BLaER1 (cell line): ENCODE data around the gene PCSK7.

ENCODE experiments used
- H3K27ac ChIP-seq: shearing (Covaris generic); formaldehyde crosslinking; 2 replicates; pipeline ENCODE4 v1.8.1; 2022
- H3K27me3 ChIP-seq: shearing (Covaris generic); formaldehyde crosslinking; 2 replicates; pipeline ENCODE4 v1.8.1; 2022
- H3K36me3 ChIP-seq: shearing (Covaris generic); formaldehyde crosslinking; 2 replicates; pipeline ENCODE4 v1.8.1; 2022
- H3K4me1 ChIP-seq: shearing (Covaris generic); formaldehyde crosslinking; 2 replicates; pipeline ENCODE4 v1.8.1; 2022
- H3K4me2 ChIP-seq: shearing (Covaris generic); formaldehyde crosslinking; 2 replicates; pipeline ENCODE4 v1.8.1; 2022
- H3K4me3 ChIP-seq: shearing (Covaris generic); formaldehyde crosslinking; 2 replicates; pipeline ENCODE4 v1.8.1; 2022
- H3K9ac ChIP-seq: shearing (Covaris generic); formaldehyde crosslinking; 2 replicates; pipeline ENCODE4 v1.8.1; 2022
- H3K9me3 ChIP-seq: shearing (Covaris generic); formaldehyde crosslinking; 2 replicates; pipeline ENCODE4 v1.8.1; 2022
- H4K20me1 ChIP-seq: shearing (Covaris generic); formaldehyde crosslinking; 2 replicates; pipeline ENCODE4 v1.8.1; 2022
- Cebpa-rat ChIP-seq: shearing (Covaris generic); IDR thresholded peaks from 2 replicates; pipeline ENCODE4 v1.8.1; 2022

The PCSK7 gene

DNA sequence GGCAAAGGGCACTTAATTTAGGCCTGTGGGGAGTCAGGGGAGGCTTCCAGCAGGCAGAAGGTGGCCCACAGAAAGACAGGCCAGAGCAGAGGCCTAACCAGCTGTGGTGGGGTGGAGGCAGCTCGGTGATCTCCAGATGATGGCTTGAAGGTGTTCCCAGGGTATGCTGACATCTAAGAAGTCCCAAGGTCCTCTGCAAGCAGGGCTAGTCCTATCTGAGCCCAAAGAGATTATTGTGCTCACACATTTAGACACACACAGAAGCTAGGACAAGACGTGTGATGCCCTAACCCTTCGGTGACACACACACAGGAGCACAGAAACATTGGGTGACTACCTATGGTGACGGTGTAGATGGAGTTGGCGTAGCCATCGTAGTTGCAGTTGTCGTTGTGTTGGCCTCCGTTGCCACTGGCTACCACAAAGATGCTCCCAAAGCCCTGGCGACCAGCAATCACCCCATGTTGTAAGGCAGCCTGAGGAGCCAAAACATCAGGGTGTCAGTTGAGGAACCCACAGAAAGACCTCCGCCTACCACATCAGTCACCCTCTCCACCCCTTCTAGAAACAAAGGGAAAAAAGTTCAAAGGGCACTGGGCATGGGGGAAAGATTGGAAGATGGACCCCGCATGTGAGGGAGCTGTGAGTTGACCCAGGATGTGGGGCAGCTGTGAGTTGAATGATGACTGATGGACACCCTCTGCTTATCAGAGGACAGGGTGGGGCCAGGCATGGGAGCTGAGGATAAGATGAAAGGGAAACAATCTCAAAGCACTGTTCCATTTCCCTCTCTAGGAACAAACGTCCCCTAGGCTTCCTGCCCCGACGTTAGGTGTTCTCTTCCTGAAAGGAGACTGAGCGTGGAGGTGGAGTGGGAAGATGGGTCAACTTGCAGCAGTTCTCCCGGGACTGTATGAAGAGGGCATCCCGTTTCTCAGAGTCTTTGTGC, 7.9 kb downstream of the PCSK7 start:
- Histone ChIP-seq H3K27ac (no peak overlapping the region), H3K9ac (no peak overlapping the region)

DNA sequence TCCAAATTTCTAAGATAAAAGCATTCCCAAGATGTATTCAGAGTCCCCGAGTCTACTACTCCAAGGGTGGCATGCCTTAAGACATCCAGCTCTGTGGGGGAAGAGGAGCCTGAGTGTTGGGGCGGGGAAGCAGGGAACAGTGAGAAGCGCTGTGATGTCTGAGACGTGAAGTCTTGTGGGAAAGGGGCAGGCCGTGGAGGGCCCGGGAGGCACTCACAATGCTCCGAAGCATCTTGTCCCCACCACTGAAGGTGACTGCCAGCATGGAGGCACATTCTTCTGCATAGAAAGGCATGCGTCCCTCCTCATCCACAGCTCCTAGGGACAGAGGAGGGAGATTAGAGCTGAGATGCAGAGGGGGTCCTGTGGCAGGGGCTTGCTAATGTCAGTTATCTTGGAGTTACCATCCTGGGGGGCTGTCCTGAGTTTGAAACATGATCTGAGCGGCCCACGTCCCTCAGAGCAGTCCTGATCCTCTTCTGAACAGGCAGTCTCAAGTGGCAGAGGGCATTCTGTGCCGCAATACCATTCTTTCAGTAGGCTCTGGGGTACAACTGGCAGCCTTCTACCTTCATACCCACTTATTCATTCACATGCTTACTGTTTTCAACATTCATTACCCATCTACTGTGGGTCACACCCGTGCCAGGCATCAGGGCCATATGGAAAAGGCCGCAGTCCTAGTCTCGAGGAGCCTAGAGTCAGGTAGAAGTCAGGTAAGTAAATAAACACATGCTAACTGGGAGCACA, 8.7 kb downstream of the PCSK7 start:
- H3K4me1 ChIP-seq = no peaks in the 10 kb centered on the region
- TF ChIP-seq Cebpa-rat = no peak
- H3K27ac ChIP-seq = no peak overlapping the region
- peaks cover 97% of the 10 kb centered on the region for H3K36me3 ChIP-seq
- no peak overlapping the region for H3K9ac ChIP-seq
- no peaks in the 10 kb centered on the region for H3K9me3 ChIP-seq
- no peak overlapping the region for H3K4me2 ChIP-seq
- H3K27me3 ChIP-seq = no peaks in the 10 kb centered on the region
- H4K20me1 ChIP-seq = peaks cover 15% of the 10 kb centered on the region; the same call in 1 of the 2 replicates
- H3K4me3 ChIP-seq = no peak overlapping the region

More for the DNA sequence above, 7.9 kb downstream of the PCSK7 start:
- Histone ChIP-seq H3K27me3 (no peaks in the 10 kb centered on the region), H3K9me3 (no peaks in the 10 kb centered on the region), H3K4me3 (no peak overlapping the region), H3K4me1 (no peaks in the 10 kb centered on the region), H4K20me1 (peaks cover 20% of the 10 kb centered on the region; the same call in 1 of the 2 replicates), H3K4me2 (no peak overlapping the region), H3K36me3 (peaks cover 97% of the 10 kb centered on the region)
- TF ChIP-seq Cebpa-rat = no peak

DNA sequence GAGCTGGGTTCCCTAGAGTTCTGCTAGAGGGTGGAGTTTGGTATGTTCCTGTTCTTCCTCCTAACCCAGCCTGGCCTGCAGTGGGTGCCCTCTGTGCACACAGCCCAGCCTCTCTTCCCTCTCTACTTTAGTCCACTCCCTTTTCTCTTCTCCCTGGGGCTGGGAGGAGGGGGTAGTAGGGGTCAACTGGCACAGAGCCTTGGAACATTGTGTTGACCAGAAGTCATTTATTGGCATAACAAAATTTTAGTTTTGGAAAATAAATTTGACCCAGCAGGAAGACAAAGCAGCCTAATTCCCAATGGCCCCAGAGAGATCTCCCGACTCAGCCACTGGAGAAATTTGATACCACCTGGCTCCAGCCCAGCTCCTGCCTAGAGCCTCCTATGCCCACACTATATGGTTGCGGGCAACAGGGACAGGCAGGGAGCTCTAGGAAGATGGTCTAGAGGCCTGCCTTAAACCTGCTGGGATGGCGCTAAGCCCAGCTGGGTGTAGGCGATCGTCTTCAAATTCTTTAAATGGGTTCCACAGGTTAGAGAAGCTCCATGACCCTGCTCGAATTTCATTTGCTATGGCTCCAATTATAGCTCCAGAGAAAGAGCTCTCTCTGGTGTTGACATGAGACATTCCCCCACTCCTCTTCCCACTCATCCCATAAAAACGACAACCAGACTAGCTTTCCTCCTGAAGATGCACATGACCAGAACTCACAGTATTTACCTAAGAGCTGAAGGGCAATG, 9.9 kb downstream of the PCSK7 start:
- Histone ChIP-seq H4K20me1 (0 out of 2 replicates have a peak, but pooled peaks cover 3% of the 10 kb centered on the region), H3K9ac (no peak overlapping the region), H3K4me3 (no peak overlapping the region), H3K36me3 (peaks cover 97% of the 10 kb centered on the region), H3K27me3 (no peaks in the 10 kb centered on the region), H3K27ac (no peak overlapping the region), H3K9me3 (no peaks in the 10 kb centered on the region), H3K4me1 (no peaks in the 10 kb centered on the region), H3K4me2 (no peak overlapping the region)
- TF ChIP-seq Cebpa-rat = no peak

DNA sequence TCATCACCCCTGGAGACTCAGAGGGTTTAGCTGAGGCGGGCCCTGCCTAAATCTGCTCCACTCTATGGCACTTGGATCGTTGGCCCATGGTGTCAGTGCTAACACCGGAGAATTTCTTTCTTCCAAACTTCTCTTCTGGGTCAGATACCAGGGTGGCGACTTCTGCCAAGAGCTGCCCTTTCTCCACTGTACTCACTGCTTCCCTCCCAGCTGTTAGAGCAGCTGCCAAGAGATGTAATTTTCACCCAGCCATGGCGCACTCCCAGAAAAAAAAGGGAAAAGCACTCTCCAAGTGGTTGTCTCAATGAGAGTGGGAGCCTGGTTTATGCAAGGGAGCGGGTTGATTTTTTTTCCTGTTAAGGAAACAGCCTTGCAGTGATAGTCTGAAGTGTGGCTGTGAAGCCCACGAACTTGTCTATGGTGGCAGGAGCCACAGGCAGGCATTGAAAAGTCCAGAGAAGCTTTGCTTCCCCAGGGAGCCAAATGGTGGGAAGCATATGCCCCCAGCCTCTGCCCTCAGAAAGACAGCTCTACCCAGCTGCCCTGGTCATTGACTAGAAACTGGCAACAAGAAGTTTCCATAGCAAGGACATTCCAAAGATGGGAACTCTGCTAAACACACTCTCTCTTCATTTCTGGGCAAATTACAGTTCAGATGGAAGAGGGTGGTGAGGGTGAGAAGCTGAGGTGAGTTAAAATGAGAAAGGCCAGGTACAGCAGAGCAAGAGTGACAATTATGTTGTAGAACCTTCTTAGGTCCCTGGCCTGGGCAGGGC, 10.7 kb downstream of the PCSK7 start:
- Histone ChIP-seq H3K27ac (no peak overlapping the region), H4K20me1 (no peaks in the 10 kb centered on the region), H3K36me3 (peaks cover 99% of the 10 kb centered on the region), H3K27me3 (no peaks in the 10 kb centered on the region), H3K4me2 (no peak overlapping the region), H3K9me3 (no peaks in the 10 kb centered on the region), H3K4me3 (no peak overlapping the region), H3K9ac (no peak overlapping the region), H3K4me1 (no peaks in the 10 kb centered on the region)
- no peak for TF ChIP-seq Cebpa-rat

DNA sequence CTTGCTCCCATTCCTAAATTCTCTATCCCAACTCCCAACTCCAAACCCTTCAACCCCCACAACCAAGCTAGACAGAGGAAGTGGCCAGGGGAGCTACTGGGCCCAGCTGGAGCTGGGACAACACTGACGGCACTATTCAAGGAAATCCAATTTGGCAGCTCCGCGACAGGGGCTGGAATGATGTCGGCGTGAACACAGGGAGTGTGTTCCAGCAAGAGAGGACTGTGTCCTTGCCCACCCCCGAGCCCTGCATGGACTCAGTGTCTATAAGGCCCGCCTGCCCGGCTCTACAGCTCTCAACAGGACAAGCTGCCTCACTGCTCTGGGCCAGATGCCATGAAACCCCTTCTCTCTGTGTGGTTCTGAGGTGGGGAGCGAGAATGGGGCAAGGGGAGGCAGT, 11.3 kb downstream of the PCSK7 start:
- H3K27ac ChIP-seq = no peak overlapping the region
- no peaks in the 10 kb centered on the region for H3K9me3 ChIP-seq
- no peak overlapping the region for H3K9ac ChIP-seq
- no peak for TF ChIP-seq Cebpa-rat
- H3K4me2 ChIP-seq = no peak overlapping the region
- H3K36me3 ChIP-seq = peaks cover 100% of the 10 kb centered on the region
- H3K27me3 ChIP-seq = no peaks in the 10 kb centered on the region
- no peaks in the 10 kb centered on the region for H4K20me1 ChIP-seq
- H3K4me3 ChIP-seq = no peak overlapping the region
- H3K4me1 ChIP-seq = no peaks in the 10 kb centered on the region

DNA sequence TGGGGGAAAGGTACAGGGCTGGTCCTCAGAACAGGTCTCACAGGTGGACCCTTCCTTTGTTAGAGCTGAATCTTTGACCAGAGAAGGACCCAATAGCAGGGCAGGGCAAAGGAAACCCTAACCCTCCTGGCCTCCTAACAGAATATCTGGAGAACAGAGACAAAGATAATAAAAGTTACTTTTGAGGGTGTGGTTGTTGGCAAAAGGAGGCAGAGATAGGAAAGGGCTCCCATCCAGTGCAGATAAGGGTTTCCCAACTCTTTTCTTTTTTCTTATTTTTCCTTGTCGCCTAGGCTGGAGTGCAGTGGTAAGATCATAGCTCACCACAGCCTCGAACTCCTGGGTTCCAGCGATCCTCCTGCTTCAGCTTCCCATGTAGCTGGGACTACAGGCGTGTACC, 11.9 kb downstream of the PCSK7 start:
- no peaks in the 10 kb centered on the region for H3K9me3 ChIP-seq
- no peaks in the 10 kb centered on the region for H4K20me1 ChIP-seq
- H3K27me3 ChIP-seq = no peaks in the 10 kb centered on the region
- 0 out of 2 replicates have a peak overlapping the region, but pooled peaks have one; percentile 7 for H3K9ac ChIP-seq
- no peak for TF ChIP-seq Cebpa-rat
- no peak overlapping the region for H3K4me3 ChIP-seq
- no peak overlapping the region for H3K27ac ChIP-seq
- H3K4me2 ChIP-seq = no peak overlapping the region
- H3K36me3 ChIP-seq = peaks cover 95% of the 10 kb centered on the region
- no peaks in the 10 kb centered on the region for H3K4me1 ChIP-seq

DNA sequence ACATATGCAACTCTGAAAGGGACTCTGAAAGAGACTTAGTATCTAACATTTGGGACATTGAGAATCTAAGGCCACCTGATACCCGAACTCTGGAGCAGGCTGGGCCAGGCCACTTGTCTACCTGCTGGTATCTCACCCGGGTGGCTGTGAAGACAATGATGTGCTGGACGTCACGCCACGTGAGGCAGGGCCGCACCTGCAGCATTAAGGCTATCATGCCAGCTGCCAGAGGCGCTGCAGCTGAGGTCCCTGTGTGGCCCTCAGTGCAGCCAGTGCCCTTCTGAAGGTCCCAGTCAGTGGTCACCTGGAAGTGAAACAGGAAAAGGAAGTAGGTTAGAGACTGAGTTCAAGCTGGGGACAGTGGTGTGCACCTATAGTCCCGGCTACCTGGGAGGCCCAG, 12.4 kb downstream of the PCSK7 start:
- Histone ChIP-seq H4K20me1 (no peaks in the 10 kb centered on the region), H3K36me3 (peaks cover 95% of the 10 kb centered on the region), H3K4me2 (no peak overlapping the region), H3K9ac (no peak overlapping the region), H3K4me3 (no peak overlapping the region), H3K4me1 (no peaks in the 10 kb centered on the region), H3K27me3 (no peaks in the 10 kb centered on the region), H3K27ac (no peak overlapping the region), H3K9me3 (no peaks in the 10 kb centered on the region)
- no peak for TF ChIP-seq Cebpa-rat

DNA sequence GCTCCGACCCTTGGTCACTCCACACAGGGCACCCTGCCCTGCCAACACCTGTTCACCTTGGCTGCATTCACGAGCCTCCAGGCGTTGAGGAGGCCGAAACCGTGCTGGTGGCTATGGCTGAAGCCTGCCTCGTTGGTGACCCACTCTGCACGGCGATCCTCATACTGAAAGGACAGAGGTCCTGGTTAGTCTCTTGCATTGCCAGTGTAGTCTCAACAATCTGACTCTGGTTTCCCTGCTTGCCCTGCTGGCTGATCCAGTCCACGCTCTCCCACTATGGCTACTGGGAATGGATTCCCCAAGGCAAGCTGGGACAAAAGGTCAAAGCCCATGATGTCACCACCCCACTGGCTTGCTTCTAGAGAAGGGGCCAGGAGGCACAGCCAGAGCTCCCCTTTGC, 12.9 kb downstream of the PCSK7 start:
- no peaks in the 10 kb centered on the region for H3K27me3 ChIP-seq
- no peak for TF ChIP-seq Cebpa-rat
- no peaks in the 10 kb centered on the region for H4K20me1 ChIP-seq
- no peak overlapping the region for H3K27ac ChIP-seq
- no peak overlapping the region for H3K4me2 ChIP-seq
- H3K9ac ChIP-seq = no peak overlapping the region
- H3K9me3 ChIP-seq = no peaks in the 10 kb centered on the region
- H3K4me3 ChIP-seq = no peak overlapping the region
- H3K36me3 ChIP-seq = peaks cover 95% of the 10 kb centered on the region
- no peaks in the 10 kb centered on the region for H3K4me1 ChIP-seq
